ENCODE data around the gene MACO1. TPM values are rescaled to one million over a fixed set of nuclear protein-coding genes. Genes with fewer than 3 reads are reported as not detected.

MACO1 gene
- total RNA-seq, 4 donors from 2014 or later, result 25.6 to 31.8 (median 28.7) TPM

GRCh38 chr1:25522031-25522655, 91.4 kb downstream of the MACO1 start:
- intact Hi-C loops (cut with DNase I), result loop anchor here (5.0 kb wide), 1 partner anchor 115 kb away; no protein-coding TSS in a partner anchor
- no peaks in the 10 kb centered on the region for H3K27me3 ChIP-seq
- H3K36me3 ChIP-seq, result no peaks in the 10 kb centered on the region
- no peaks in the 10 kb centered on the region for H3K4me1 ChIP-seq
- 81 to 94% methylated on average over 3 to 5 of the region's 5 CpGs for WGBS, 2 donors
- no peak overlapping the region for H3K27ac ChIP-seq
- no peak overlapping the region for H3K4me3 ChIP-seq (replicated peaks in 1 of 3)
- TF ChIP-seq POLR2A (IDR thresholded peaks at IDR 0.05) (no peak), CTCF (IDR thresholded peaks at IDR 0.05) (no peak)
- H3K9me3 ChIP-seq, result no peaks in the 10 kb centered on the region
- no peak for DNase-seq

GRCh38 chr1:25523542-25523941, 92.8 kb downstream of the MACO1 start:
- H3K4me3 ChIP-seq (replicated peaks in 1 of 3), result no peak overlapping the region
- no peaks in the 10 kb centered on the region for H3K4me1 ChIP-seq
- DNase-seq, result no peak
- H3K27ac ChIP-seq, result no peak overlapping the region
- no peaks in the 10 kb centered on the region for H3K27me3 ChIP-seq
- no peaks in the 10 kb centered on the region for H3K9me3 ChIP-seq
- intact Hi-C loops (cut with DNase I), result loop anchor here (5.0 kb wide), 1 partner anchor 116 kb away; no protein-coding TSS in a partner anchor
- TF ChIP-seq CTCF (IDR thresholded peaks at IDR 0.05) (peak in 1 of 6 experiments; percentile 19), POLR2A (IDR thresholded peaks at IDR 0.05) (no peak)
- 68 to 72% methylated on average over 10 of the region's 10 CpGs for WGBS, 2 donors
- H3K36me3 ChIP-seq, result no peaks in the 10 kb centered on the region

- no peaks in the 10 kb centered on the region for H3K27me3 ChIP-seq
- TF ChIP-seq CTCF (IDR thresholded peaks at IDR 0.05), result no peak
- TF ChIP-seq POLR2A (IDR thresholded peaks at IDR 0.05), result no peak
- H3K4me3 ChIP-seq (replicated peaks in 1 of 3), result no peak overlapping the region
- H3K4me1 ChIP-seq, result no peaks in the 10 kb centered on the region
- WGBS, 2 donors, result 65 to 74% methylated on average over 14 to 15 of the region's 15 CpGs
- H3K36me3 ChIP-seq, result no peaks in the 10 kb centered on the region
- DNase-seq, result no peak
- H3K27ac ChIP-seq, result no peak overlapping the region
- intact Hi-C loops (cut with DNase I), result loop anchor here (5.0 kb wide), 1 partner anchor 117 kb away; no protein-coding TSS in a partner anchor
- H3K9me3 ChIP-seq, result no peaks in the 10 kb centered on the region
Measured at GRCh38 chr1:25524568-25525360, 94.1 kb downstream of the MACO1 start.

GRCh38 chr1:25525361-25525688, 94.6 kb downstream of the MACO1 start:
- WGBS, 2 donors, result 94 to 96% methylated on average over 4 of the region's 4 CpGs
- no peaks in the 10 kb centered on the region for H3K4me1 ChIP-seq
- H3K27ac ChIP-seq, result no peak overlapping the region
- TF ChIP-seq CTCF (IDR thresholded peaks at IDR 0.05) (no peak), POLR2A (IDR thresholded peaks at IDR 0.05) (no peak)
- H3K36me3 ChIP-seq, result no peaks in the 10 kb centered on the region
- no peak overlapping the region for H3K4me3 ChIP-seq (replicated peaks in 1 of 3)
- H3K27me3 ChIP-seq, result no peaks in the 10 kb centered on the region
- H3K9me3 ChIP-seq, result no peaks in the 10 kb centered on the region
- no peak for DNase-seq
- intact Hi-C loops (cut with DNase I), result no loop called here

- Histone ChIP-seq H3K4me1 (no peaks in the 10 kb centered on the region), H3K4me3 (replicated peaks in 1 of 3) (no peak overlapping the region), H3K27ac (no peak overlapping the region), H3K36me3 (no peaks in the 10 kb centered on the region), H3K9me3 (no peaks in the 10 kb centered on the region), H3K27me3 (no peaks in the 10 kb centered on the region)
- TF ChIP-seq CTCF (IDR thresholded peaks at IDR 0.05) (no peak), POLR2A (IDR thresholded peaks at IDR 0.05) (no peak)
- 93% methylated on average over 2 of the region's 2 CpGs for WGBS, 2 donors
- intact Hi-C loops (cut with DNase I), result no loop called here
- DNase-seq, result no peak
Measured at GRCh38 chr1:25526753-25527152, 96.1 kb downstream of the MACO1 start.

All from thyroid gland (tissue), 4 donors.